Trophoblast cell (in vitro differentiated cells and primary cell): Measurements from ENCODE around the gene CP.

Source experiments
- DNase-seq, 2 donors: peaks; one replicate each; pipeline ENCODE4 v3.0.0-alpha.2; 2016
- H2AFZ ChIP-seq: 2 replicates; pipeline ENCODE4 v1.6.1; 2013; ENCODE audit warnings: low read length, moderate library complexity, mild to moderate bottlenecking; ENCODE audit not compliant: insufficient read depth, poor library complexity
- H2AK5ac ChIP-seq: 2 replicates; pipeline ENCODE4 v1.6.1; 2013; ENCODE audit warnings: mild to moderate bottlenecking, low read length
- H2BK120ac ChIP-seq: 2 replicates; pipeline ENCODE4 v1.6.1; 2013; ENCODE audit warnings: low read length, mild to moderate bottlenecking, moderate library complexity; ENCODE audit not compliant: insufficient read depth, poor library complexity
- H2BK12ac ChIP-seq: 2 replicates; pipeline ENCODE4 v1.6.1; 2013; ENCODE audit warnings: mild to moderate bottlenecking, low read length, moderate library complexity
- H2BK5ac ChIP-seq: 2 replicates; pipeline ENCODE4 v1.6.1; 2013; ENCODE audit warnings: low read length, low read depth, moderate library complexity, mild to moderate bottlenecking; ENCODE audit not compliant: poor library complexity
- H3K14ac ChIP-seq: 2 replicates; pipeline ENCODE4 v1.6.1; 2013; ENCODE audit warnings: mild to moderate bottlenecking, low read length
- H3K18ac ChIP-seq: 2 replicates; pipeline ENCODE4 v1.6.1; 2013; ENCODE audit warnings: mild to moderate bottlenecking, low read length
- H3K23ac ChIP-seq: 2 replicates; pipeline ENCODE4 v1.6.1; 2013; ENCODE audit warnings: low read length
- H3K27ac ChIP-seq: 2 replicates; pipeline ENCODE4 v1.5.1; 2013; ENCODE audit warnings: low read depth, mild to moderate bottlenecking, inconsistent platforms, low read length, moderate library complexity
- H3K27me3 ChIP-seq: 2 replicates; pipeline ENCODE4 v1.6.1; 2013; ENCODE audit warnings: inconsistent platforms, mild to moderate bottlenecking, low read length, moderate library complexity; ENCODE audit not compliant: insufficient read depth
- H3K36me3 ChIP-seq, 2 experiments: 1 replicate in 1 of 2; 2 replicates in 1 of 2; pipeline ENCODE4 v1.6.1; 2013; ENCODE audit warnings: low read length in 2 of 2, mild to moderate bottlenecking in 2 of 2, moderate library complexity in 1 of 2; ENCODE audit not compliant: insufficient read depth in 2 of 2, control insufficient read depth in 1 of 2
- H3K4ac ChIP-seq: 2 replicates; pipeline ENCODE4 v1.6.1; 2013; ENCODE audit warnings: low read depth, mild to moderate bottlenecking, low read length, moderate library complexity
- H3K4me1 ChIP-seq, 2 experiments: 1 replicate in 1 of 2; 2 replicates in 1 of 2; pipeline ENCODE4 v1.6.1; 2013; ENCODE audit warnings: low read length in 2 of 2, mild to moderate bottlenecking in 2 of 2, moderate library complexity in 1 of 2; ENCODE audit not compliant: insufficient read depth in 2 of 2, control insufficient read depth in 1 of 2
- H3K4me2 ChIP-seq: 2 replicates; pipeline ENCODE4 v1.6.1; 2013; ENCODE audit warnings: inconsistent platforms, mild to moderate bottlenecking, low read length, moderate library complexity
- H3K4me3 ChIP-seq: 2 replicates; pipeline ENCODE4 v1.5.1; 2013; ENCODE audit warnings: mild to moderate bottlenecking, low read depth, low read length, inconsistent platforms
- H3K79me1 ChIP-seq: one replicate; pipeline ENCODE4 v1.6.1; 2013; ENCODE audit warnings: low read length
- H3K79me2 ChIP-seq: 2 replicates; pipeline ENCODE4 v1.6.1; 2013; ENCODE audit warnings: low read length, mild to moderate bottlenecking; ENCODE audit not compliant: control insufficient read depth, insufficient read depth, poor library complexity
- H3K9ac ChIP-seq: 2 replicates; pipeline ENCODE4 v1.6.1; 2013; ENCODE audit warnings: mild to moderate bottlenecking, low read length
- H3K9me3 ChIP-seq: 2 replicates; pipeline ENCODE4 v1.6.1; 2013; ENCODE audit warnings: low read depth, mild to moderate bottlenecking, control low read depth, inconsistent platforms, low read length; ENCODE audit not compliant: insufficient read depth
- H4K12ac ChIP-seq: 2 replicates; pipeline ENCODE4 v1.6.1; 2013; ENCODE audit warnings: low read depth, mild to moderate bottlenecking, low read length, moderate library complexity
- H4K8ac ChIP-seq: 2 replicates; pipeline ENCODE4 v1.6.1; 2013; ENCODE audit warnings: low read depth, mild to moderate bottlenecking, low read length, moderate library complexity
- H4K91ac ChIP-seq: one replicate; pipeline ENCODE4 v1.6.1; 2013; ENCODE audit warnings: low read depth, mild to moderate bottlenecking, low read length, moderate library complexity
- WGBS: extraction: QIAGEN DNeasy Blood & Tissue Kit; methylation state at CpG from one replicate; pipeline ENCODE4 v1.1.7; 2013; ENCODE audit warnings: missing lambda C conversion rate; ENCODE audit not compliant: insufficient read length, insufficient coverage; ENCODE audit errors: extremely low coverage; 5-methylcytosine and 5-hydroxymethylcytosine counted together

The CP gene

DNA sequence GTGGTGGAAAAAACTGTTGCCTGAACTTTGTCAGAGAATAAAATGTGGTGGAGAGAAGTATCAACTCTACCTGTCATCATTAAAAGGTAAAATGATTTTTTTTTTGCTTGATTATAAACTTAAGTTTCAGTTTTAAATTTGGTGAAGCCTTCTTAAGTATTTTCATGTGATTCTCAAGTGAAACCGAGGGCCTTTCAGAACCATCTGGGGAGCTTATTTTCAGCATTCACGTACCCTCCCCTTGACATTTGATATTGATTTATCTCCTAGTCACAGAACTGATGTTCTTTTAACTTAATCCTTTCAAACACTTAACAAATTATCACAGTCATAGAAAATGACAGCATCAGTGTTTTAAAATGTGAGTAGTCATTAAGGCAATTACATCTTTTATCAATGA is 53.7 kb downstream of the CP start:
- no peak overlapping the region for H3K4ac ChIP-seq
- no peak overlapping the region for H2BK12ac ChIP-seq
- H3K4me3 ChIP-seq = no peak overlapping the region
- H4K8ac ChIP-seq = no peak overlapping the region
- no peak overlapping the region for H2AFZ ChIP-seq
- H3K9me3 ChIP-seq = no peaks in the 10 kb centered on the region
- H2BK120ac ChIP-seq = no peak overlapping the region
- no peak overlapping the region for H3K4me2 ChIP-seq
- DNase-seq = no peak
- H3K27me3 ChIP-seq = no peaks in the 10 kb centered on the region
- H3K36me3 ChIP-seq = peaks cover 4 to 6% of the 10 kb centered on the region in 2 experiments
- H4K91ac ChIP-seq = no peak overlapping the region
- no peaks in the 10 kb centered on the region for H3K79me2 ChIP-seq
- no peak overlapping the region for H3K14ac ChIP-seq
- H3K23ac ChIP-seq = no peak overlapping the region
- no peak overlapping the region for H2BK5ac ChIP-seq
- H2AK5ac ChIP-seq = no peak overlapping the region
- H4K12ac ChIP-seq = no peak overlapping the region
- H3K9ac ChIP-seq = no peak overlapping the region
- H3K4me1 ChIP-seq = no peaks in the 10 kb centered on the region
- no CpG with 5 or more reads among the region's 2 CpGs for WGBS
- no peaks in the 10 kb centered on the region for H3K79me1 ChIP-seq
- H3K18ac ChIP-seq = no peak overlapping the region
- no peak overlapping the region for H3K27ac ChIP-seq

- whole genome bisulfite sequencing = no CpG with 5 or more reads among the region's 1 CpG
- Histone ChIP-seq H4K8ac (no peak overlapping the region), H3K36me3 (peaks cover 4% of the 10 kb centered on the region in 2 experiments), H3K23ac (no peak overlapping the region), H2AFZ (no peak overlapping the region), H3K79me2 (no peaks in the 10 kb centered on the region), H3K4me3 (no peak overlapping the region), H3K4ac (no peak overlapping the region), H2BK120ac (no peak overlapping the region), H3K18ac (no peak overlapping the region), H3K27ac (no peak overlapping the region), H4K91ac (no peak overlapping the region), H3K4me1 (no peaks in the 10 kb centered on the region), H3K9me3 (no peaks in the 10 kb centered on the region), H4K12ac (no peak overlapping the region), H2BK12ac (no peak overlapping the region), H3K79me1 (no peaks in the 10 kb centered on the region), H2AK5ac (no peak overlapping the region), H3K14ac (no peak overlapping the region), H2BK5ac (no peak overlapping the region), H3K9ac (no peak overlapping the region), H3K4me2 (no peak overlapping the region), H3K27me3 (no peaks in the 10 kb centered on the region)
- DNase-seq = no peak
Measured at GRCh38 chr3:149163066-149163465, 58.6 kb downstream of the CP start.

GRCh38 chr3:149162007-149162406 is 59.6 kb downstream of the CP start:
- Histone ChIP-seq H3K23ac (no peak overlapping the region), H4K91ac (no peak overlapping the region), H2BK12ac (no peak overlapping the region), H3K18ac (no peak overlapping the region), H3K36me3 (peaks cover 5 to 8% of the 10 kb centered on the region in 2 experiments), H2AK5ac (no peak overlapping the region), H3K4ac (no peak overlapping the region), H3K27me3 (no peaks in the 10 kb centered on the region), H3K4me1 (no peaks in the 10 kb centered on the region), H3K14ac (no peak overlapping the region), H2BK5ac (no peak overlapping the region), H3K79me1 (no peaks in the 10 kb centered on the region), H3K4me2 (no peak overlapping the region), H3K9me3 (no peaks in the 10 kb centered on the region), H2AFZ (no peak overlapping the region), H2BK120ac (no peak overlapping the region), H3K27ac (no peak overlapping the region), H4K12ac (no peak overlapping the region), H4K8ac (no peak overlapping the region), H3K4me3 (no peak overlapping the region), H3K79me2 (no peaks in the 10 kb centered on the region), H3K9ac (no peak overlapping the region)
- no CpG with 5 or more reads among the region's 2 CpGs for WGBS
- DNase-seq = no peak

DNA sequence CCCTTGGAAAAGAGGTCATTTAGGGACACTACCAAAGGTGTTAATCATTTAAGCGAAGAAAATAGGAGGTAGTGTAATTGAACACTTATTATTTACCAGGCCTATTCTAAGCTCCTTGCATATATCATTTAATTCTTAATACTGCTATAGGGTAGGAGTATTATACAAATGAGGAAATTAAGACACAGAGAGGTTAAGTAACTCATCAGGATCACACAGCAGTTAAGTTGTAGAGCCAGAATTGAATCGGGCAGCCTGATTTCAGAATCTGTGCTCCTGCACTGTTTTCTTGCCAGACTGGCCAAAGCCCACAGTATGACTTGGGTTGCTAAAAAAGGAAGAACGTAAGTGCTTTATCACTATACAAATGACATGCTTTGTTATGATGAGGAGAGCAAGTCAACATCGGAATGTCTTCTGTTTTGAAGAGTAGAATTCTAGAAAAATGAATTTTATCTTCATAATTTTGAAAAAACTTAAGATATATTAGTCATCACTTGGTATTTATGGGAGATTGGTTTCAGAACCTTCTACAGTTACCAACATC is 60.8 kb downstream of the CP start:
- Histone ChIP-seq H3K4ac (no peak overlapping the region), H3K79me1 (no peaks in the 10 kb centered on the region), H2BK5ac (no peak overlapping the region), H3K9me3 (no peaks in the 10 kb centered on the region), H3K14ac (no peak overlapping the region), H3K18ac (no peak overlapping the region), H3K9ac (no peak overlapping the region), H3K36me3 (peaks cover 5 to 8% of the 10 kb centered on the region in 2 experiments), H4K12ac (no peak overlapping the region), H3K4me1 (no peaks in the 10 kb centered on the region), H2AK5ac (no peak overlapping the region), H3K27me3 (no peaks in the 10 kb centered on the region), H3K79me2 (no peaks in the 10 kb centered on the region), H3K27ac (no peak overlapping the region), H3K4me3 (no peak overlapping the region), H2AFZ (no peak overlapping the region), H3K4me2 (no peak overlapping the region), H2BK12ac (no peak overlapping the region), H3K23ac (no peak overlapping the region), H4K91ac (no peak overlapping the region), H4K8ac (no peak overlapping the region), H2BK120ac (no peak overlapping the region)
- no CpG with 5 or more reads among the region's 4 CpGs for WGBS
- no peak for DNase-seq
